AG04450 (cell line): ENCODE measurements around the gene THADA. TPM values are rescaled to one million over a fixed set of nuclear protein-coding genes. Genes with fewer than 3 reads are reported as not detected.

Experiments used
- CTCF ChIA-PET: fragments of 300-600, 350-600 bp; formaldehyde crosslinking; extraction: SDS; loops from one replicate; lab custom pipeline; 2022; ENCODE audit warnings: antibody characterized with exemption, inconsistent platforms; lab: Charles Lee
- POLR2A ChIA-PET: fragments of 350-600 bp; formaldehyde crosslinking; extraction: SDS; loops from one replicate; lab custom pipeline; 2021; ENCODE audit warnings: antibody characterized with exemption, inconsistent platforms; lab: Yijun Ruan, JAX
- DNase-seq: peaks from one replicate; pipeline ENCODE4 v3.0.0-alpha.2; 2011; ENCODE audit warnings: low read depth, low spot score
- H3K27ac ChIP-seq: one replicate; pipeline ENCODE4 v1.5.1; 2012; ENCODE audit warnings: low read depth, low read length, control low read depth
- H3K27me3 ChIP-seq: one replicate; pipeline ENCODE4 v1.6.0; 2012; ENCODE audit warnings: low read length; ENCODE audit not compliant: control insufficient read depth, insufficient read depth
- H3K4me3 ChIP-seq: 2 replicates; pipeline ENCODE4 v1.5.1; 2011; ENCODE audit warnings: mild to moderate bottlenecking, low read depth, low read length, control low read depth
- H3K9me3 ChIP-seq: 2 replicates; pipeline ENCODE4 v1.5.1; 2012; ENCODE audit warnings: low read length; ENCODE audit not compliant: control insufficient read depth, insufficient read depth
- polyA plus RNA-seq: library from polyadenylated mRNA; depleted of rRNA; stranded (reverse); fragments of >200 nt; gene quantifications from 2 replicates; pipeline ENCODE4 v1.2.3, GENCODE V29; 2011
- TF ChIP-seq, protein P1 (sequence below): IDR thresholded peaks from 2 replicates; pipeline ENCODE4 v1.5.1; 2011; ENCODE audit warnings: low read depth, low read length, control low read depth, inconsistent platforms

THADA gene
- polyA plus RNA-seq, 1 experiment: 15.0 TPM

GRCh38 chr2:43201016-43201415, 394.8 kb downstream of the THADA start:
- ChIA-PET POLR2A (no interaction called here), CTCF (no interaction called here)
- no peak overlapping the region for H3K27ac ChIP-seq
- no peaks in the 10 kb centered on the region for H3K9me3 ChIP-seq
- no peaks in the 10 kb centered on the region for H3K27me3 ChIP-seq
- H3K4me3 ChIP-seq: no peak overlapping the region
- TF ChIP-seq, protein P1, sequence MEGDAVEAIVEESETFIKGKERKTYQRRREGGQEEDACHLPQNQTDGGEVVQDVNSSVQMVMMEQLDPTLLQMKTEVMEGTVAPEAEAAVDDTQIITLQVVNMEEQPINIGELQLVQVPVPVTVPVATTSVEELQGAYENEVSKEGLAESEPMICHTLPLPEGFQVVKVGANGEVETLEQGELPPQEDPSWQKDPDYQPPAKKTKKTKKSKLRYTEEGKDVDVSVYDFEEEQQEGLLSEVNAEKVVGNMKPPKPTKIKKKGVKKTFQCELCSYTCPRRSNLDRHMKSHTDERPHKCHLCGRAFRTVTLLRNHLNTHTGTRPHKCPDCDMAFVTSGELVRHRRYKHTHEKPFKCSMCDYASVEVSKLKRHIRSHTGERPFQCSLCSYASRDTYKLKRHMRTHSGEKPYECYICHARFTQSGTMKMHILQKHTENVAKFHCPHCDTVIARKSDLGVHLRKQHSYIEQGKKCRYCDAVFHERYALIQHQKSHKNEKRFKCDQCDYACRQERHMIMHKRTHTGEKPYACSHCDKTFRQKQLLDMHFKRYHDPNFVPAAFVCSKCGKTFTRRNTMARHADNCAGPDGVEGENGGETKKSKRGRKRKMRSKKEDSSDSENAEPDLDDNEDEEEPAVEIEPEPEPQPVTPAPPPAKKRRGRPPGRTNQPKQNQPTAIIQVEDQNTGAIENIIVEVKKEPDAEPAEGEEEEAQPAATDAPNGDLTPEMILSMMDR: no peak
- DNase-seq: no peak

GRCh38 chr2:43199492-43200488, 396.0 kb downstream of the THADA start:
- ChIA-PET CTCF (no interaction called here), POLR2A (no interaction called here)
- H3K9me3 ChIP-seq: no peaks in the 10 kb centered on the region
- no peak for DNase-seq
- H3K27ac ChIP-seq: no peak overlapping the region
- no peaks in the 10 kb centered on the region for H3K27me3 ChIP-seq
- TF ChIP-seq, protein P1: no peak
- H3K4me3 ChIP-seq: no peak overlapping the region

DNA sequence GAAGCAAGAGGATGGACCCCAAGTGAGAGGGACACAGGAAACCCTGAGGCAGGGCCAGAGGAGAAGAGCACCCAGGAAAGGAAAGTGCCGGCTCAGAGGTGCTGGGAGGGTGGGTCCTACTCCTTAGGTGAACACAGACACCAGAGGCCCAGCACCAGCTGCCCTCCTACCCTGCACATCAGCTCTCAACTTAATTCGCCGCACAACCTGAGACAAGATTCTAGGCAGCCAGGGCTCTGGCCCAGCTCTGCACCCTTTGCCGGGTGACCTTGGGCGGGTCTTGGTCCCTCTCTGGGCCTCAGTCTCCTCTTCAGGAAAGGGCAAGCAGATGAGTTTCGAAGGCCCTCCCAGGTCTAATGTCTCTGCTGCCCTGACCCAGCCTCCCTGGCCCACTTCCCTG, 397.6 kb downstream of the THADA start:
- ChIA-PET POLR2A (no interaction called here), CTCF (no interaction called here)
- no peaks in the 10 kb centered on the region for H3K9me3 ChIP-seq
- no peak for DNase-seq
- no peaks in the 10 kb centered on the region for H3K27me3 ChIP-seq
- no peak overlapping the region for H3K4me3 ChIP-seq
- H3K27ac ChIP-seq: no peak overlapping the region
- TF ChIP-seq, protein P1: no peak

- Histone ChIP-seq H3K27ac (no peak overlapping the region), H3K9me3 (no peaks in the 10 kb centered on the region), H3K27me3 (no peaks in the 10 kb centered on the region), H3K4me3 (no peak overlapping the region)
- CTCF ChIA-PET: no interaction called here
- no peak for DNase-seq
- POLR2A ChIA-PET: no interaction called here
- TF ChIP-seq, protein P1: no peak
Observed at GRCh38 chr2:43197588-43197896, 398.3 kb downstream of the THADA start.
